ENCODE measurements around the gene STPG3.

STPG3 gene

DNA sequence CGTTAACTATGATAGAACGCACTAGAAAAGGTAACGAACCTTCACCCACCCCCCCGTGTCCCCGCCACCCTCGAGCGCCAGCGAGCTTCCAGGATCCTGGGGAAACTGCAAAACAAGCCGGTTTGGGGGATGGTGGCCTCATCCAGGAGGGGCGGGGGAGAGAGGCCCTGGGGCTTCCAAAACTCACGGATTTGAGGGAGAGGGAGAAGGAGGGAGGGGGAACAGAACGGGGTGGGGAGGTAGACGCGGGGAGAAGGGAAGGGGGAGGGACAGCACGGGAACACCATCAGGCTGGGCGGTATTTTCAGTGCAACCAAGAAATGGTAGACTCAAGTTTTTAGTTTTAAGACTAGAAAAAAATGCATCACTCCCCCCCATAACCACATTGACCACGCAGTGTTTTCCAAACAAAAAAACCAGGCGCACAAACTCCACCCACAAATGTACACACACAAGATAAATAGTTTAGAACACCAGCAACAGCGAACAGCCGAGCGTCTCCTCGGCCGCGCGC is 49.5 kb downstream of the STPG3 start:
- no peak for DNase-seq (ENCODE audit: low read depth, low spot score)

GRCh38 chr9:137301081-137301947 is 50.2 kb downstream of the STPG3 start:
- no peak for DNase-seq (ENCODE audit: low read depth, low spot score)

DNA sequence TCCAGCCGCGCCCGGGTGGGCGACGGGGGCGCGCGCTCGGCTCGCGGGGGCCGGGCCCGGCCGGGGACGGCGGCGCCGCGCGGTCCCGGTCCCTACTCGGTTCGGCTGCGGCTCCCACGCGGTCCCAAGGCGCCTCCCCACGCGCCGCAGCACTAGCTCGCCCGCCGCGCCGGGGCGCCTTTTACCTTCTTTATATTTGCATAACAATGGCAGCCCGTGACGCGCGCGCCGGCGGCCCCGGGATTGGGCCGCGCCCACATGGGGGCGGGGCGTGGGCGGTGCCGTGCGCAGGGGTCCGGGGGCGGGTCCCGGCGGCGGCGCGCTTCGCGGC is 51.0 kb downstream of the STPG3 start, which contains the start of gene NRARP:
TSS of gene NRARP (minus strand) at position 154 of the 331 bp plus-strand sequence. CDS start 343 bp downstream, outside the sequence.
- peak; percentile 88 for DNase-seq (ENCODE audit: low read depth, low spot score)

DNA sequence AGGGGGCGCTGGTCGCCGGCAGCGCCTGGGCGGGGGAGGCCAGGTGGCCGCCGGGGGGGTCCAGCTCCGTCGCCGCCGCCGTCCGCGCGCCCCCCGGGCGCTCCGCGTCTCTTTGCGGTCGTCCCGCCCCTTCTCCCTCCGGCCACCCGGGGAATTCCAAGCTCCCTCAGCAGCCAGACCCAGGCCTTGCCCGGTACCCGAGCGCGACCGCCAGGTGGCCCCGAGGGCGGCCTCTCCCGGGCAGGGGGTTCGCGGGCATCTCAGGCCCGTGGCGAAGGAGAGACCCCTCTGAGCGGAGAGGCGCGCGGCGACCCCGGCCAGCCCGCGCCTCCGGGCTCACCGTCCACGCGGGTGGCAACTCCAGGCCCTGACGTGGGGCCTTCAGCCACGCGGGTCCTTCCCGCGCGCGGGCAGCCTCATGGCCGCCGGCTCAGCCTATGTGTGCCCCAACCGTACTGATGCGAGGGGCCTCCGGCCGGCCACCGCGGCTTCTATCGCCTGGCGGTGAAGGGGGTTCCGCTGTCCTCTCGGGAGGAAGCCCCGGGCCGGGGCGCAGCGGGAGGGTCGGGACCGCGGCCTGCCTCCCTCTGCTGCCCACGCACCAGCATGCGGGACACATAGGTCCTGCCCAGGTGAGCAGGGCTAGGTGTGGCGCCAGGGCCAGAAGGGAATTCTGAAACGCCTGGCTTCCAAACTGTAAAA is 51.5 kb downstream of the STPG3 start:
- no peak for DNase-seq (ENCODE audit: low read depth, low spot score)
